Rectal smooth muscle tissue (tissue), 1 donor: ENCODE data around the gene TYR.

Source experiments
- H3K27ac ChIP-seq: one replicate; pipeline ENCODE4 v1.7.0; 2013; ENCODE audit warnings: low read depth, low read length, inconsistent platforms
- H3K27me3 ChIP-seq: one replicate; pipeline ENCODE4 v1.7.0; 2013; ENCODE audit warnings: low read length; ENCODE audit not compliant: control insufficient read depth, insufficient read depth
- H3K36me3 ChIP-seq: one replicate; pipeline ENCODE4 v1.7.0; 2013; ENCODE audit warnings: low read length; ENCODE audit not compliant: control insufficient read depth, insufficient read depth
- H3K4me1 ChIP-seq: one replicate; pipeline ENCODE4 v1.7.0; 2013; ENCODE audit warnings: low read length; ENCODE audit not compliant: control insufficient read depth, insufficient read depth
- H3K4me3 ChIP-seq: one replicate; pipeline ENCODE4 v1.7.0; 2013; ENCODE audit warnings: low read length
- H3K9ac ChIP-seq: one replicate; pipeline ENCODE4 v1.7.0; 2013; ENCODE audit warnings: low read length

Gene TYR

DNA sequence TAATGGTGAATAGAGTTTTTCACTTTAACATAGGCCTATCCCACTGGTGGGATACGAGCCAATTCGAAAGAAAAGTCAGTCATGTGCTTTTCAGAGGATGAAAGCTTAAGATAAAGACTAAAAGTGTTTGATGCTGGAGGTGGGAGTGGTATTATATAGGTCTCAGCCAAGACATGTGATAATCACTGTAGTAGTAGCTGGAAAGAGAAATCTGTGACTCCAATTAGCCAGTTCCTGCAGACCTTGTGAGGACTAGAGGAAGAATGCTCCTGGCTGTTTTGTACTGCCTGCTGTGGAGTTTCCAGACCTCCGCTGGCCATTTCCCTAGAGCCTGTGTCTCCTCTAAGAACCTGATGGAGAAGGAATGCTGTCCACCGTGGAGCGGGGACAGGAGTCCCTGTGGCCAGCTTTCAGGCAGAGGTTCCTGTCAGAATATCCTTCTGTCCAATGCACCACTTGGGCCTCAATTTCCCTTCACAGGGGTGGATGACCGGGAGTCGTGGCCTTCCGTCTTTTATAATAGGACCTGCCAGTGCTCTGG lies at the start of gene TYR:
Gene TYR (plus strand): TSS at position 185 of the 541 bp plus-strand sequence. CDS start 79 bp downstream, at position 264.
- no peak within 1 kb of the TSS for H3K27ac ChIP-seq
- no peak within 1 kb of the TSS for H3K9ac ChIP-seq
- no peaks in the 10 kb centered on the region for H3K36me3 ChIP-seq
- H3K4me1 ChIP-seq, result no peaks in the 10 kb centered on the region
- H3K4me3 ChIP-seq, result no peak within 1 kb of the TSS
- no peaks in the 10 kb centered on the region for H3K27me3 ChIP-seq

DNA sequence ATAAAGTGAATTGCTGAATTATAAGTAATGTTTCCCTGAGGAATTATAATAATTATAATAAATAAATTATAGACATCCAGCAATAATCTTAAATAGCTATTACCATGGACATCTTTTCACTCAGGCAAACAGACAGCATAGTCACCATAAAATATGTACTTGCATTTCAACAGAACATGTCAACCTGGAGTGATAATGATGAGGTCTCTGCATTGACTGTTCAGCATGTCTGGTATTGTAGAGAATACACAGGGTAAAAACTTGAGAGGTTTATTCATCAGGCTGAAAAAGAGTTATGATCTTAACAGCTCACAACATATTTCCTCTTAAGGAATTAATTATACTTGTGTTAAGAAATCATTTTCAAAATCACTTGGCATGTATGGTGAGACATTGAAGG lies 41.1 kb upstream of the TYR start:
- Histone ChIP-seq H3K4me1 (no peaks in the 10 kb centered on the region), H3K4me3 (no peak overlapping the region), H3K9ac (no peak overlapping the region), H3K27ac (no peak overlapping the region), H3K36me3 (no peaks in the 10 kb centered on the region), H3K27me3 (no peaks in the 10 kb centered on the region)

DNA sequence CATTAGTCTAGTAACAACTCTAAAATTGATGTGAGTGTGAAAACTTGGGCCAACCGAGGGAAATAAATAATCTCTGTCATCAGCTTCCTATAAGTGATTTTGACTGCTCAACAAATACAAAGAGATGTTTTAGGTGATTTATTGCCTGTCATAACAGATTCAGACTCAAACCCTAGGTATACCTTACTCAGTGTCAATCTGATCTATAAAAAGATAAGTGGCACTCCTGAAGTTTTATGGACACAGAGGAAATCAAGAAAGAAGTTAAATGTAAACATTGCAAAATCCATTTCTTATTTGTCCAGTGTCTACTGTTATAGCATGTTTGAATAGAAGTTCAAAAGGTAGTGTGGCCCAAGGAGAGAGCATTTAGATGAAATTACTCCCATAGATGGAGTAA lies 30.4 kb upstream of the TYR start:
- Histone ChIP-seq H3K27ac (no peak overlapping the region), H3K4me3 (no peak overlapping the region), H3K36me3 (no peaks in the 10 kb centered on the region), H3K4me1 (no peaks in the 10 kb centered on the region), H3K27me3 (no peaks in the 10 kb centered on the region), H3K9ac (no peak overlapping the region)

DNA sequence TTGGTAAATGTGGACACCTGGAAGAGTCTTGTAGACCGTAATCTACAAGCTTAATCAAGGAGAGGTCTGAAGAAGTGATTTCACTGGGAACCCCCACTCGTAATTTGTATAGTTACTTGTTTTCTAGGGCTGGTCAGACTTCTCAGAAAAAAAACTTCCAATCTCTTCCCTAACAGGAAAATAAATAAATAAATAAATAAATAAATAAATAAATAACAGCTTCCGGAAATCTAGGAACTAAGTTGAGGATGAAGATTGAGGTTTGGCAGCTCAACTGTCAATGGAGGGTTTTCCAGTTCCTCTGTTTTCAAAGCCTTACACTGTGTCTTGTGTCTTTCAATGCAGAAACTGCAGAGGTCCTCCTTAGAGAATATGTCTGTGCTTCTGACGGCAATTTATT lies 17.7 kb upstream of the TYR start:
- Histone ChIP-seq H3K27me3 (no peaks in the 10 kb centered on the region), H3K27ac (no peak overlapping the region), H3K4me1 (no peaks in the 10 kb centered on the region), H3K9ac (no peak overlapping the region), H3K36me3 (no peaks in the 10 kb centered on the region), H3K4me3 (no peak overlapping the region)

GRCh38 chr11:89161949-89162348 lies 15.7 kb upstream of the TYR start:
- no peaks in the 10 kb centered on the region for H3K27me3 ChIP-seq
- no peaks in the 10 kb centered on the region for H3K4me1 ChIP-seq
- H3K9ac ChIP-seq, result no peak overlapping the region
- no peak overlapping the region for H3K4me3 ChIP-seq
- no peaks in the 10 kb centered on the region for H3K36me3 ChIP-seq
- no peak overlapping the region for H3K27ac ChIP-seq

DNA sequence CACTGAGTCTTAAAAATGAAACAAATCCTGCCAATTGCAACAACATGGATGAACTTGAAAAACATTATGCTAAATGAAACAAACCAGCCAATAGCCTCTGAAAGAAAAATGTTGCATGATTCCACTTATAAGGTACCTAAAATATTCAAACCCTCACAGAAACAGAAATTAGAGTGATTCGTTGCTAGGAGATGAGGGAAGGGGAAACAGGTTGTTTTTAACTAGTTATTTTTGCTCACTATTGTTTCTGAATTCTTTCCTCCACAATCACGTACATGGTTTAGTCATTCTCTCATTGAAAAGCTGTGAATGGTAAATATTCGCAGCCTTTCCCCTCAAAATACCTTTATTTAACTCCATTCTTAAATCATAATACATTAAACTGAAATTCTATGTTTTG lies 14.0 kb upstream of the TYR start:
- no peak overlapping the region for H3K27ac ChIP-seq
- no peak overlapping the region for H3K4me3 ChIP-seq
- H3K9ac ChIP-seq, result no peak overlapping the region
- H3K27me3 ChIP-seq, result no peaks in the 10 kb centered on the region
- no peaks in the 10 kb centered on the region for H3K36me3 ChIP-seq
- no peaks in the 10 kb centered on the region for H3K4me1 ChIP-seq

DNA sequence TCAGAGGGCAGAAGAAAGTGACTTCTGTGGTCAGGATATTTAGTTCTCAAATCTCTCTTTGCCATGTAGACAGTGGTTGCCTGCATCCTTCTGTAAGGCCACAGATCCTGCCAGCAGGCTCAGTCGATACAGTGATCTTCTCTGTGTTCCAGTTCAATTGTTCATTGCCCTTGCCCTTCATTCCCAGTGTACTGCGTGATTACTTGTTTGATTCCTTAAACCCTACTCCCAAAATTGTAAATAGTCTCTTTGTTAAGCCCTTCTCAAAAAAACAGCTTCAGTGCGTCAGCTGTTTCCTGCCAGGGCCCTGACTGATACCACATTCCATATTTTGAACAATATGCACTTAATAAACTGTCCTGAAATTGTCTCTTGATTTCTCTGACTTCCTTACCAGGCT lies 9.3 kb upstream of the TYR start:
- Histone ChIP-seq H3K9ac (no peak overlapping the region), H3K27ac (no peak overlapping the region), H3K36me3 (no peaks in the 10 kb centered on the region), H3K27me3 (no peaks in the 10 kb centered on the region), H3K4me3 (no peak overlapping the region), H3K4me1 (no peaks in the 10 kb centered on the region)

DNA sequence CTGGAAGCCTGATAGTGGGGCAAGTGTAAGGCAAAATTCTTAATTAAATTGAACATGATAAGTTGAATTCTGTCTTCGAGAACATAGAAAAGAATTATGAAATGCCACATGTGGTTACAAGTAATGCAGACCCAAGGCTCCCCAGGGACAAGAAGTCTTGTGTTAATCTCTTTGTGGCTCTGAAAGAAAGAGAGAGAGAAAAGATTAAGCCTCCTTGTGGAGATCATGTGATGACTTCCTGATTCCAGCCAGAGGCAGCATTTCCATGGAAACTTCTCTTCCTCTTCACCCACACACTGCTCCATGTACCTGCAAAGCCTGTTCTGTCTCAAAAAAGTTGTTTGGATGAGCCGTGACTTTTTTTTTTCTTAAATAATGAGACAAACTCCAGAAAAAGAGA lies 1.9 kb upstream of the TYR start:
- no peaks in the 10 kb centered on the region for H3K4me1 ChIP-seq
- no peak overlapping the region for H3K27ac ChIP-seq
- H3K27me3 ChIP-seq, result no peaks in the 10 kb centered on the region
- H3K4me3 ChIP-seq, result no peak overlapping the region
- no peak overlapping the region for H3K9ac ChIP-seq
- H3K36me3 ChIP-seq, result no peaks in the 10 kb centered on the region

DNA sequence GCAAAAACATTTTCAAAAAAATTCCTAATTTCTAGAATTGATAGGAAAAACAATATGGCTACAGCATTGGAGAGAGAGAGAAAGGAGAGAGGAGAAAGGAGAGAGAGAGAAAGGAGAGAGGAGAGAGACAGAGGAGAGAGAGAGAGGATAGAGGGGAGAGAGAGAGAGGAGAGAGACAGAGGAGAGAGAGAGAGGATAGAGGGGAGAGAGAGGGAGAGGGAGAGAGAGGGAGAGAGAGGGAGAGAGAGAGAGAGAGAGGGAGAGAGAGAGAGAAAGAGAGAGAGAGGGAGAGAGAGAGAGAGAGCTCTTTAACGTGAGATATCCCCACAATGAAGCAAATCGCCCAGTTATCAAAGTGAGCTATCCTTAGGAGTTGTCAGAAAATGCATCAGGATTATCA lies 737 bp upstream of the TYR start:
- H3K27me3 ChIP-seq, result no peaks in the 10 kb centered on the region
- no peaks in the 10 kb centered on the region for H3K4me1 ChIP-seq
- no peaks in the 10 kb centered on the region for H3K36me3 ChIP-seq
- no peak overlapping the region for H3K9ac ChIP-seq
- no peak overlapping the region for H3K27ac ChIP-seq
- no peak overlapping the region for H3K4me3 ChIP-seq

DNA sequence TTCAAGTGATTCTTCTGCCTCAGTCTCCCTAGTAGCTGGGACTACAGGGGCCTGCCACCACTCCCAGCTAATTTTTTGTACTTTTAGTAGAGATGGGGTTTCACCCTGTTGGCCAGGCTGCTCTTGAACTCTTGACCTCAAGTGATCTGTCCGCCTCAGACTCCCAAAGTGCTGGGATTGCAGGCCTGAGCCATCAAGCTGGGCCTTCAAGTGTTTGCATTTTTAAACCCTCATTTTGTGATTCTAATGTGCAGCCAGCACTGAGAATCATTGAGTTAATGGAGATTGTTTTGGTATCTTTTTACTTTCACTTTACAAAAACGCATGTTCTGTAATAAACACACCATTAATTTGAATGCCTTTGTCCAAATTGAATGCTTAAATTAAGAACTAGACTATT lies 3.4 kb downstream of the TYR start:
- no peaks in the 10 kb centered on the region for H3K36me3 ChIP-seq
- no peaks in the 10 kb centered on the region for H3K27me3 ChIP-seq
- no peak overlapping the region for H3K27ac ChIP-seq
- no peaks in the 10 kb centered on the region for H3K4me1 ChIP-seq
- no peak overlapping the region for H3K4me3 ChIP-seq
- H3K9ac ChIP-seq, result no peak overlapping the region

DNA sequence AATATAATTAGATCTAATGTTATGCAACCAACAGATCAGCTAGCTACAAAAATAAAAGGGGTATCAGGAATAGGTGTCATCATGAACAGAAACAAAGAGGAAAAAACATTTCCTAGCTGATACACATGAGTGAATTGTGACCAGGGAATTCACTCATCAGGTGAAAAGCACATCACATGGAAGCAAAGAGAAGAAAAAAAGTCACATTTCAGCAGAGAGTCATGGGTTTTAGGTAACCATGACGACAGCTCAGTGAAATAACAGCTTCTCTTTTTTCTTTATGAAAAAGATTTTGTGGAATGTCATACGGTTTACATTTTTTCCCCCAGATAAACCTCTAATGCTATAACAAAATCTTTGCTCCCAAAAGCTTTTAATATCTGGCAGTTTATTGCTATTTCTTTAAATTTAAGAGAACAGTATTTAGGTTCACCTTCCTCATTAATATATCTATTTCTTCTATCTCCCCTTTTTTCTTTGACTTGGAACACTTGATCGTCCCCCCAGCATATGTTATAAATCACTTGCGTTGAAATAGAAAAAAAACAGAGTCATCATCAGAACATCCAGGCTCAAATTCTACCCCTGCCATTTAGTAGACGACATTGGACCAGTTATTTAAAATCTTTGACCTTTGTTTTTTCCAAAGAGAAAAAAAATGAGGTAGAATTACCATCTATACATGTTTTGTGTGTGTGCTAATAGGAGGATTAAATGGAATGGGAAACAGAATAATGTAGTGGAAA lies 5.3 kb downstream of the TYR start:
- no peak overlapping the region for H3K4me3 ChIP-seq
- no peaks in the 10 kb centered on the region for H3K27me3 ChIP-seq
- no peak overlapping the region for H3K27ac ChIP-seq
- H3K4me1 ChIP-seq, result no peaks in the 10 kb centered on the region
- H3K9ac ChIP-seq, result no peak overlapping the region
- no peaks in the 10 kb centered on the region for H3K36me3 ChIP-seq

- Histone ChIP-seq H3K4me3 (no peak overlapping the region), H3K4me1 (no peaks in the 10 kb centered on the region), H3K27ac (no peak overlapping the region), H3K27me3 (no peaks in the 10 kb centered on the region), H3K9ac (no peak overlapping the region), H3K36me3 (no peaks in the 10 kb centered on the region)
Measured at GRCh38 chr11:89184021-89184420, 6.3 kb downstream of the TYR start.

DNA sequence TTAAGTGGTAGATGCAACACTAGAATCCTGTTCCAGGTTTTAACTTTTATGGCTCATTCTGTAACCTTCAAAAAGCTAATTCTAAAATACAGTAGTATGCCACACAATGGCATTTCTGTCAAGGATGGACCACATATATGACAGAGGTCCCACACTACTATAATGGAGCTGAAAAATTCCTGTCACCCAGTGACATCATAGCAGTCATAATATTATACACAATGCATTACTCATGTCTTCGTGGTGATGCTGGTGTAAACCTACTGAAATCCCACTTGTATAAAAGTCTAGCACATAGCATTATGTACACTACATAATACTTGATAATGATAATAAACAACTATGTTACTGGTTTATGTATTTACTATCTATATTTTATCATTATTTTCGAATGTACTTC lies 12.1 kb downstream of the TYR start:
- Histone ChIP-seq H3K27me3 (no peaks in the 10 kb centered on the region), H3K4me1 (no peaks in the 10 kb centered on the region), H3K9ac (no peak overlapping the region), H3K4me3 (no peak overlapping the region), H3K36me3 (no peaks in the 10 kb centered on the region), H3K27ac (no peak overlapping the region)
